Measurements from ENCODE around the gene IGFLR1.
"Not testable (repeated sequence)": the region's sequence is repeated elsewhere in the genome, so short reads cannot be mapped to it uniquely, and the experiment has no call there.

IGFLR1 gene

GRCh38 chr19:35777086-35777841, 35.0 kb upstream of the IGFLR1 start:
- DNase-seq = peak; percentile 85

- DNase-seq = peak; percentile 72
These were observed 34.0 kb upstream of the IGFLR1 start for GRCh38 chr19:35776102-35776788.

GRCh38 chr19:35775298-35776101, 33.2 kb upstream of the IGFLR1 start, which contains the start of gene ARHGAP33:
TSS of gene ARHGAP33 (plus strand) at chr19:35775564. CDS start at chr19:35775659, 95 bp downstream.
- peak; percentile 100 for DNase-seq

- DNase-seq = no peak
These were observed 32.7 kb upstream of the IGFLR1 start for GRCh38 chr19:35775046-35775297.

GRCh38 chr19:35774274-35775045, 32.2 kb upstream of the IGFLR1 start:
- no peak for DNase-seq

GRCh38 chr19:35773020-35773806, 31.0 kb upstream of the IGFLR1 start:
- no peak for DNase-seq

- DNase-seq = not testable (repeated sequence)
These were observed 30.1 kb upstream of the IGFLR1 start for GRCh38 chr19:35772362-35772761.

- no peak for DNase-seq
These were observed 25.8 kb upstream of the IGFLR1 start for GRCh38 chr19:35768082-35768421.

GRCh38 chr19:35767288-35768081, 25.2 kb upstream of the IGFLR1 start:
- peak; percentile 75 for DNase-seq

GRCh38 chr19:35766571-35767104, 24.4 kb upstream of the IGFLR1 start:
- DNase-seq = no peak

GRCh38 chr19:35764432-35765315, 22.4 kb upstream of the IGFLR1 start:
- DNase-seq = no peak

GRCh38 chr19:35760711-35761349, 18.6 kb upstream of the IGFLR1 start:
- DNase-seq = no peak

GRCh38 chr19:35759697-35760096, 17.4 kb upstream of the IGFLR1 start:
- no peak for DNase-seq

- peak; percentile 100 for DNase-seq
These were observed 15.7 kb upstream of the IGFLR1 start, which contains the start of gene PROSER3 for GRCh38 chr19:35757749-35758608. TSS of gene PROSER3 (plus strand) at chr19:35758176. CDS start at chr19:35758216, 40 bp downstream.

GRCh38 chr19:35757231-35757748, 15.0 kb upstream of the IGFLR1 start:
- DNase-seq = peak; percentile 86

- peak; percentile 71 for DNase-seq
These were observed 14.4 kb upstream of the IGFLR1 start, which contains the start of gene HSPB6 for GRCh38 chr19:35756377-35757230. TSS of gene HSPB6 (minus strand) at chr19:35757029. CDS start at chr19:35757008, 21 bp downstream.
